Brain pericyte (primary cell): ENCODE results near the gene HIF3A.

Experiments used
- DNase-seq: peaks from one replicate; pipeline ENCODE4 v3.0.0-alpha.2; 2012; ENCODE audit warnings: low read depth, low spot score

Gene HIF3A

GRCh38 chr19:46381756-46382345 lies 85.0 kb downstream of the HIF3A start:
- DNase-seq, result no peak

- DNase-seq, result no peak
Observed at GRCh38 chr19:46383171-46383815, 86.5 kb downstream of the HIF3A start.

- DNase-seq, result no peak
Observed at GRCh38 chr19:46383846-46384245, 87.0 kb downstream of the HIF3A start.

- DNase-seq, result no peak
Observed at GRCh38 chr19:46384396-46384795, 87.6 kb downstream of the HIF3A start.

GRCh38 chr19:46385636-46386035 lies 88.8 kb downstream of the HIF3A start:
- no peak for DNase-seq

- no peak for DNase-seq
Observed at GRCh38 chr19:46386151-46386550, 89.3 kb downstream of the HIF3A start.

- no peak for DNase-seq
Observed at GRCh38 chr19:46386996-46387712, 90.3 kb downstream of the HIF3A start.

GRCh38 chr19:46387713-46388130 lies 90.9 kb downstream of the HIF3A start:
- DNase-seq, result no peak

- DNase-seq, result no peak
Observed at GRCh38 chr19:46388311-46389095, 91.7 kb downstream of the HIF3A start.

GRCh38 chr19:46390121-46390858 lies 93.4 kb downstream of the HIF3A start:
- no peak for DNase-seq

- no peak for DNase-seq
Observed at GRCh38 chr19:46390866-46391265, 94.0 kb downstream of the HIF3A start.

- no peak for DNase-seq
Observed at GRCh38 chr19:46391296-46392251, 94.7 kb downstream of the HIF3A start.

GRCh38 chr19:46392252-46392801 lies 95.5 kb downstream of the HIF3A start:
- no peak for DNase-seq

GRCh38 chr19:46392837-46393236 lies 96.0 kb downstream of the HIF3A start:
- DNase-seq, result no peak
